K562 treated with DMSO at 1 percent for 48 hours (cell line): ENCODE data around the gene SLC22A13. TPM values are rescaled to one million over a fixed set of nuclear protein-coding genes. Genes with fewer than 3 reads are reported as not detected.

Experiments
- total RNA-seq: library from RNA; unstranded; fragments of 300-600 nt; gene quantifications from 2 replicates; pipeline ENCODE4 v1.2.3, GENCODE V29; 2022; ENCODE audit warnings: low replicate concordance; ENCODE audit errors: extremely low read depth

The SLC22A13 gene, protein sequence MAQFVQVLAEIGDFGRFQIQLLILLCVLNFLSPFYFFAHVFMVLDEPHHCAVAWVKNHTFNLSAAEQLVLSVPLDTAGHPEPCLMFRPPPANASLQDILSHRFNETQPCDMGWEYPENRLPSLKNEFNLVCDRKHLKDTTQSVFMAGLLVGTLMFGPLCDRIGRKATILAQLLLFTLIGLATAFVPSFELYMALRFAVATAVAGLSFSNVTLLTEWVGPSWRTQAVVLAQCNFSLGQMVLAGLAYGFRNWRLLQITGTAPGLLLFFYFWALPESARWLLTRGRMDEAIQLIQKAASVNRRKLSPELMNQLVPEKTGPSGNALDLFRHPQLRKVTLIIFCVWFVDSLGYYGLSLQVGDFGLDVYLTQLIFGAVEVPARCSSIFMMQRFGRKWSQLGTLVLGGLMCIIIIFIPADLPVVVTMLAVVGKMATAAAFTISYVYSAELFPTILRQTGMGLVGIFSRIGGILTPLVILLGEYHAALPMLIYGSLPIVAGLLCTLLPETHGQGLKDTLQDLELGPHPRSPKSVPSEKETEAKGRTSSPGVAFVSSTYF
- not detected in 2 replicates for total RNA-seq

GRCh38 chr3:38265604-38266307 is at the start of gene SLC22A13:
Gene SLC22A13 (plus strand): TSS chr3:38265812. CDS start chr3:38265861, 49 bp downstream.

DNA sequence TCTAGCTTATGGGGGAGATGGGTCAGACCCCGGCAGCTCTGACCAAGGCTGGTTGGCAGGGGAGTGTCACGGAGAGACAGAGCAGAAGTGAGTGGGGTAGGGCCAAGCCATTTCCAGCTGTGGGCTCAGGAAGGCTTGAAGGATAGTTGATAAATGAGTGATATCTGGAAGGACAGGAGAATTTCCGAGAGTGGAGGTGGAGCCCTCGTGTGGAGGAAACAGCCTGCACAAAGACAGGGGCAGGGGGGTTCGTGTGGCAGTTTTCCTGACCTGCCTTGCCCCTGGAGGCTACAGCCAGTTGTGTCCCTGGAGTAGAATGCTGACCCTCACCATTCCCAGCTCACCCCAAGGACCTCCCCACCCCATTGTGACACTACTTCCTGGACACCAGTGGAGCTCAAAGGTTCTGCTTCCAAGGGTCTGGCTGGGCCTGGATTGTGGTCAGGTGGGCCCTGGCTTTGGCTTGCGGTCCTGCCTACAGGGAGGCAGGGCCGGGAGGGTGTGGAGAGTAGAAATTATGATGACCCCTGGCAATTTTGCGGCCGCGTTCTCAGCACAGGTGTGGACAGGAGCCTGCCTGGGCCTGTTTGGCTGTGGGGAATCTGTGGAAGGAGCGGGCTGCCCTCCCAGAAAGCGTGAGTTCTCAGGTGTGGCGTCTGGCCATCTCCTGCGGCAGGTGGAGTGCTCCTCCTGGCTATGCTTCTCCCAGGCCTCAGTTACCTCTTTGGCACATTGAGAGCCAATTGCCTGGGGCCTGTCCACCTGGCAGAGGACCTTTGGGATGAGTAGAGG is 16.5 kb downstream of the SLC22A13 start, which contains the start of gene SLC22A14:
Gene SLC22A14 (plus strand): TSS at position 400 of the 792 bp plus-strand sequence. CDS start 23,733 bp downstream, outside the sequence.

Other genes with a start within 250 kb of the SLC22A13 start
- not detected in 2 replicates for gene PLCD1, start 236.2 kb upstream of the SLC22A13 start, total RNA-seq
- not detected in 2 replicates for gene DLEC1, start 226.6 kb upstream of the SLC22A13 start, total RNA-seq
- not detected in 2 replicates for gene ACAA1, start 128.7 kb upstream of the SLC22A13 start, total RNA-seq
- 365 TPM in 1 of 2 replicates, not detected in the other for gene MYD88, start 127.2 kb upstream of the SLC22A13 start, total RNA-seq
- gene OXSR1, start 100.3 kb upstream of the SLC22A13 start, total RNA-seq: not detected in 2 replicates
- not detected in 2 replicates for gene SLC22A14, start 16.5 kb downstream of the SLC22A13 start, total RNA-seq
- gene XYLB, start 81.0 kb downstream of the SLC22A13 start, total RNA-seq: not detected in 2 replicates
- not detected in 2 replicates for gene ACVR2B, start 188.1 kb downstream of the SLC22A13 start, total RNA-seq
- gene EXOG, start 230.5 kb downstream of the SLC22A13 start, total RNA-seq: not detected in 2 replicates